Body of pancreas (tissue), 4 donors: ENCODE results near the gene TRIM46.

Experiments used
- POLR2A ChIP-seq, 3 donors: fragments of 450-650 bp; IDR thresholded peaks; one replicate each; pipeline ENCODE4 v1.6.1; 2016; ENCODE audit warnings: antibody characterized with exemption in 3 of 3, mild to moderate bottlenecking in 2 of 3
- TF ChIP-seq, protein P1 (sequence below), 7 experiments: fragments of 450-650 bp in 4 of 7; fragments of 200-600 bp in 3 of 7; sonication (generic) in 3 of 7; IDR thresholded peaks; one replicate each; pipeline ENCODE4 v1.5.1; 2016 to 2019; ENCODE audit warnings: antibody characterized with exemption in 7 of 7

DNA sequence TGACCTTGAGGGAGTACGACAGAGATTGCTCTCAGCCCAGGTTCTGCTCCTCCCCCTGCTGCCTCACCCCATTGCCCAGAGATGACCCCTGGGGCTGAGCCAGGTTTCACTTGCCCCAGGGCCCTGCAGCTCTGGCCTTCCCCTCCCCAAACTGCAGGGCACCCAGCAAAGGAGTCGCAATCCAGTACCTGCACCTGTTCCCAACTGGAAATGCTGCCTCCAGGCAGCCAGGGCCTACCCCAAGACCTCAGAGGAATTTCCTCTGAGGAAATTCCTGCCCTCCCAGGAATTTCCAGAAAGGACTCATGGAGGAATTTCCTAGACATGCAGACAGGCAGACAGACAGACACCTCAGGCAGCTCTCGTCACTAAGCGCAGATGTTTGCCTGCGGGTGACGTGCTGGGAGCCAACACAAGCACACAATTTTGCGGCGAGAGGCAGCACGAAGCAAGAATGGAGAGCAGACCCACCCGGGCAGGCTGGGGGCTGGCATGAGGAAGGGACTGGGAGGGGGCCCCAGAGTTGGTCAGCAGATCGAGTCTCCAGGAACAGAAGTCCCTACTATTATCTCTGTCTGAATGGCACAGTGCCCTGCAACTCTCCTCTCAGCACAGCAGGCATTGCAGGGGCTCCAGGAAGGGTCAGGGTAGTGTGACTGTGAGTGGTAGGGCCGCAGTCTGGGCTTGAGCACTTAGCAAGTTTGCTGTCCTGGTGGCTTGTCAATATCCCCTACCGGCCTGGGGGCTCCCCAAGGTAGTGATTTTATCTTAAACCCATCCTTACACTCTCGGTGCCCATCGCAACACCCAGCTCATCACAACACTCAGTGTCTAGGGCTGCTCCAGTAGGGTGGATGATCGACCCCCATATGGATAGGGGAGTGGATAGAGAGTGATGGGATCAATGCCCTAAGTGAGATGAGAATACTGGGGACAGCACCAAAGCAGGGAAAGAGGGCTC is 48.9 kb upstream of the TRIM46 start:
- TF ChIP-seq POLR2A (IDR thresholded peaks at IDR 0.05): no peak
- TF ChIP-seq, protein P1, sequence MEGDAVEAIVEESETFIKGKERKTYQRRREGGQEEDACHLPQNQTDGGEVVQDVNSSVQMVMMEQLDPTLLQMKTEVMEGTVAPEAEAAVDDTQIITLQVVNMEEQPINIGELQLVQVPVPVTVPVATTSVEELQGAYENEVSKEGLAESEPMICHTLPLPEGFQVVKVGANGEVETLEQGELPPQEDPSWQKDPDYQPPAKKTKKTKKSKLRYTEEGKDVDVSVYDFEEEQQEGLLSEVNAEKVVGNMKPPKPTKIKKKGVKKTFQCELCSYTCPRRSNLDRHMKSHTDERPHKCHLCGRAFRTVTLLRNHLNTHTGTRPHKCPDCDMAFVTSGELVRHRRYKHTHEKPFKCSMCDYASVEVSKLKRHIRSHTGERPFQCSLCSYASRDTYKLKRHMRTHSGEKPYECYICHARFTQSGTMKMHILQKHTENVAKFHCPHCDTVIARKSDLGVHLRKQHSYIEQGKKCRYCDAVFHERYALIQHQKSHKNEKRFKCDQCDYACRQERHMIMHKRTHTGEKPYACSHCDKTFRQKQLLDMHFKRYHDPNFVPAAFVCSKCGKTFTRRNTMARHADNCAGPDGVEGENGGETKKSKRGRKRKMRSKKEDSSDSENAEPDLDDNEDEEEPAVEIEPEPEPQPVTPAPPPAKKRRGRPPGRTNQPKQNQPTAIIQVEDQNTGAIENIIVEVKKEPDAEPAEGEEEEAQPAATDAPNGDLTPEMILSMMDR (IDR thresholded peaks at IDR 0.05): no peak
